D721Med (cell line): Measurements from ENCODE around the gene CCM2L.

Experiments
- DNase-seq: peaks from one replicate; pipeline ENCODE4 v3.0.0; 2011; ENCODE audit warnings: low spot score; ENCODE audit not compliant: insufficient read length
- FAIRE-seq: peaks from 2 replicates; lab custom pipeline; 2011; peaks lifted over from hg19 to GRCh38; lab: Jason Lieb, UNC
- CTCF ChIP-seq: IDR thresholded peaks from 2 replicates; pipeline ENCODE4 v1.5.1; 2012; ENCODE audit warnings: mild to moderate bottlenecking, control low read depth; ENCODE audit not compliant: insufficient read depth; ENCODE audit errors: missing control alignments

Gene CCM2L

DNA sequence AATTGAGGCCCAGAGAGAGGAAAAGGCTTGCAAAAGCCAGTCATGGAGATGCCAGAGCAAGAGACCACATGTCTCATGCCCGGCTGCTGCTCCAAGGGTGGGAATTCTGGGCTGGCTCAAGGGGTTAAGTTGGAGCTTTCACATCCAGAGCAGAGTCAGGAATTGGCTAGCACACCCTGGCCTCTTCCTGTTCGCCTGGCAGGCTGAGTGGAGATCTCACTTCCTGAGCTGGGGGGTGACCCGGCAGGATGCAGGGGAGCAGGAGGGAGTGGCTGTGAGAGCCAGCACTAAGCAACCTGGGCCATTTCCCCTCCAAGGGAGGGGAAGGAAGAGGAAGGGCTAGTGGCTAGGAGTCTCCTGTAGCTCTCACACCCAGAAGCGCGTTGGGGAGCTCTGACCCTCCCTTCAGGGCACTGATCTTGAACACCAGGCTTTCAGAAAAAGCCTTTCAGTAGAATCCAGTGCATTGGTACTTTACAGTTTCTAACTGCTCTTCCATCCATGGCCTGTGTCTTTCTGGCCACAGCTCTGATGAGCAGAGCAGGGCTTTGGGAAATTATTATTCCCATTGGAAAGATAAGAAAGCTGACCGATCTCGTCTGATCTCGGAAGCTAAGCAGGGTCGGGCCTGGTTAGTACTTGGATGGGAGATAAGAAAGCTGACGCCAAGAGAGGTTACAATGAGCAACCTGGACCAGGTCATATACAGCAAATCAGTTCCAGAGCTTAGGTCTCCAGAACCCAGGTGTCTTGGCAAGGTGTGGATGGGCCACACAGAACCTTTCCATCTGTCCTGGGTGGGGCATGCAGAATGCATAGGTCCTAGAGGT is 2.2 kb upstream of the CCM2L start:
- FAIRE-seq = no peak
- no peak for DNase-seq
- no peak for TF ChIP-seq CTCF

- no peak for FAIRE-seq
- DNase-seq = no peak
- no peak for TF ChIP-seq CTCF
Observed at GRCh38 chr20:32009564-32009963, 674 bp upstream of the CCM2L start.

DNA sequence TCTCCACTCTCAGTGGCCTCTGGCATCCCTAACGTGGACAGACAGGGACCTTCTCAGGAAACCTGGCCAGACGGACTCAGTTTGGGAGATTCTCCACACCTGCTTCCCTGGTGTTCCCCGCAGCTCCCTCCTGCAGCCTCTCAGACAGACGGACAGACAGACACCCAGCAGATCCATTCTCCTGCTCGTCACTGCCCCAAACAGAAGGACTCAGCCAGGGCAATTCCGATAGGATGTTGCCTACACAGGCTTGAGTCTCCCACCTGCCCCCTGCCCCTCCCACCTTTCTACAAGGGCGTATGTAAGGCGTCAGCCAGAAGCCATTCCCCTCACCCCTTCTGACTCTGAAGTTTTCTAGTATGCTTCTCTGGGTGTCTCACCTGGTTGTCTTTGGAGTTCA is 428 bp downstream of the CCM2L start:
- TF ChIP-seq CTCF = no peak
- DNase-seq (no peak), FAIRE-seq (no peak)

GRCh38 chr20:32012159-32012688 is 2.0 kb downstream of the CCM2L start:
- no peak for TF ChIP-seq CTCF
- DNase-seq (no peak), FAIRE-seq (no peak)

DNA sequence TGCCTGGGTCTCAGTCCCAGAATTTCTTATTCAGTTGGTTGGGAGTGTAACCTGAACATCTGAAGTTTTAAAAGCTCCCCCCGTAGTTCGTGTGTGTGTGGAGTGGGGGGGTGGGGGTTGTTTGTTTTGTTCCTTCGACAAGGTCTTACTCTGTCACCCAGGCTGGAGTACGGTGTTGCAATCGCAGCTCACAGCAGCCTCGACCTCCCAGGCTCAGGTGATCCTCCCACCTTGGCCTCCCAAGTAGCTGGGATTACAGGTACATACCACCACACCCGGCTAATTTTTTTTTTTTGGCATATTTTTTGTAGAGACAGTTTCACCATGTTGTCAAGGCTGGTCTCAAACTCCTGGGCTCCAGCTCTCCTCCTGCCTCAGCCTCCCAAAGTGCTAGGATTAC is 3.1 kb downstream of the CCM2L start:
- DNase-seq (no peak), FAIRE-seq (no peak)
- TF ChIP-seq CTCF = no peak

GRCh38 chr20:32017711-32018251 is 7.5 kb downstream of the CCM2L start:
- no peak for TF ChIP-seq CTCF

More at GRCh38 chr20:32017711-32018251, 7.5 kb downstream of the CCM2L start:
- no peak for FAIRE-seq
- DNase-seq = peak; percentile 47
